Measurements from ENCODE around the gene ATP8A2.

ATP8A2 gene

GRCh38 chr13:25848812-25849745 lies 477.3 kb downstream of the ATP8A2 start:
- no peak for DNase-seq (ENCODE audit: extremely low read depth, low read depth)
- TF ChIP-seq CTCF (IDR thresholded peaks at IDR 0.05; ENCODE audit: low read depth, low read length, missing control alignments), result no peak
- H3K4me3 ChIP-seq (replicated peaks; ENCODE audit: low read depth, low read length), result no peak overlapping the region

DNA sequence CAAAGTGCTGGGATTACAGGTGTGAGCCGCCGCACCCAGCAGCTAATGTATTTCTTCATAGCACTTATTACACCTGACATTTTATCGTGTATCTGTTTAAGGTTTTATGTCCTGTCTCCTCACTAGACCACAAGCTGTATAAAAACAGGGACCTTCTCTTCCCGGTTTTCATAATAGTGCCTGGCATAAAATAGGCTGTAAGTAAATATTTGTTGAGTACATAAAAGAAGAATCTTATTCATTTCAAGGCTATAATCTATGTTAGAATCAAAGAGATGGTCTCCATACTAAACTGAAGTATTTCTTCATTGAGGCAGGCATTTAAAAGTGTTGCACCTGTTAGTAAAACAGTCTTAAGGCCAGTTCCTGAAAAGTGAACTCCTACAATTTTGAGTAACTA lies 486.1 kb downstream of the ATP8A2 start:
- no peak for TF ChIP-seq CTCF (IDR thresholded peaks at IDR 0.05; ENCODE audit: low read depth, low read length, missing control alignments)
- DNase-seq (ENCODE audit: extremely low read depth, low read depth), result no peak
- H3K4me3 ChIP-seq (replicated peaks; ENCODE audit: low read depth, low read length), result no peak overlapping the region

GRCh38 chr13:25859528-25859927 lies 487.8 kb downstream of the ATP8A2 start:
- DNase-seq (ENCODE audit: extremely low read depth, low read depth), result no peak
- TF ChIP-seq CTCF (IDR thresholded peaks at IDR 0.05; ENCODE audit: low read depth, low read length, missing control alignments), result no peak
- H3K4me3 ChIP-seq (replicated peaks; ENCODE audit: low read depth, low read length), result no peak overlapping the region

- DNase-seq (ENCODE audit: extremely low read depth, low read depth), result no peak
- no peak for TF ChIP-seq CTCF (IDR thresholded peaks at IDR 0.05; ENCODE audit: low read depth, low read length, missing control alignments)
- H3K4me3 ChIP-seq (replicated peaks; ENCODE audit: low read depth, low read length), result no peak overlapping the region
Observed at GRCh38 chr13:25860265-25860664, 488.5 kb downstream of the ATP8A2 start.

DNA sequence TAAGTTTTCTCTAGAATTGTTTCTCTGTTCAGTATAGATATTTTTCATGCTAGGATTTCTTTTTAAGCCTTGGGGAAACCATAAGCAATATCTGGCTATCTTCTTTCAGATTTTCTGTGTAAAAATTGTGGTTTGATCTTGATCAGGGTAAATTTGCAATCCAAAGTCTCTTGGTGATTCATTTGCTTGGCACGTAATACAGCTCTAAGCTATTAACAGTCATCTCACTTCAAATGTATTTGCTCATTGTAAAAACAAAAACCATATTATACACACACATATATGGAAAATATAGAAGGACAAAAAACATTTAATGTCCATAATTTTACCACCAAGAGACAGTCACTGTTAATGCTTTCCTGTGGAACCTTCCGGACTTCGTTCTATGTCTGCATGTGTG lies 489.1 kb downstream of the ATP8A2 start:
- TF ChIP-seq CTCF (IDR thresholded peaks at IDR 0.05; ENCODE audit: low read depth, low read length, missing control alignments), result no peak
- no peak overlapping the region for H3K4me3 ChIP-seq (replicated peaks; ENCODE audit: low read depth, low read length)
- no peak for DNase-seq (ENCODE audit: extremely low read depth, low read depth)

- H3K4me3 ChIP-seq (replicated peaks; ENCODE audit: low read depth, low read length), result no peak overlapping the region
- TF ChIP-seq CTCF (IDR thresholded peaks at IDR 0.05; ENCODE audit: low read depth, low read length, missing control alignments), result no peak
- no peak for DNase-seq (ENCODE audit: extremely low read depth, low read depth)
Observed at GRCh38 chr13:25862156-25862555, 490.4 kb downstream of the ATP8A2 start.

All from HFF-Myc (cell line).